IMR-90 (cell line): ENCODE data around the gene CCNL2. TPM values are rescaled to one million over a fixed set of nuclear protein-coding genes. Genes with fewer than 3 reads are reported as not detected.
"Not testable (repeated sequence)": the region's sequence is repeated elsewhere in the genome, so short reads cannot be mapped to it uniquely, and the experiment has no call there.

Experiments used
- ATAC-seq: fragments of 200-7000 bp; cut with Tn5 transposase; 2 replicates; pipeline ENCODE4 v1.9.1; 2020; ENCODE audit warnings: low read depth, mild to moderate bottlenecking, moderate library complexity
- BruUV-seq: library from RNA; stranded (reverse); fragments of 400-500 nt; replicated peaks from 2 replicates; lab custom pipeline; 2021; lab: Mats Ljungman, UMichigan
- CTCF ChIA-PET: fragments of 300-600 bp; formaldehyde crosslinking; extraction: SDS; loops from one replicate; lab custom pipeline; 2021; ENCODE audit warnings: antibody characterized with exemption; lab: Yijun Ruan, JAX
- POLR2A ChIA-PET: fragments of 300-600 bp; sonication (Branson Sonifier 250); formaldehyde crosslinking; loops from one replicate; lab custom pipeline; 2022; ENCODE audit warnings: antibody characterized with exemption; ENCODE audit not compliant: unreplicated experiment; lab: Charles Lee
- DNase-seq: peaks from one replicate; pipeline ENCODE4 v3.0.0; 2013
- H2AFZ ChIP-seq: replicated peaks from 2 replicates; pipeline ENCODE3; 2013; ENCODE audit warnings: low read length, mild to moderate bottlenecking; ENCODE audit not compliant: poor library complexity
- H2AK5ac ChIP-seq: 2 replicates; pipeline ENCODE4 v1.6.1; 2013; ENCODE audit warnings: low read depth, low read length, inconsistent platforms
- H2AK9ac ChIP-seq: replicated peaks from 2 replicates; pipeline ENCODE3; 2013; ENCODE audit warnings: mild to moderate bottlenecking, low read depth, low read length, moderate library complexity; ENCODE audit not compliant: poor library complexity
- H2BK120ac ChIP-seq: 2 replicates; pipeline ENCODE4 v1.6.1; 2013; ENCODE audit warnings: low read depth, low read length, inconsistent platforms
- H2BK15ac ChIP-seq: 3 replicates; pipeline ENCODE4 v1.6.1; 2013; ENCODE audit warnings: low read depth, low read length, inconsistent platforms
- H2BK20ac ChIP-seq: 2 replicates; pipeline ENCODE4 v1.6.1; 2013; ENCODE audit warnings: low read depth, mild to moderate bottlenecking, inconsistent platforms, low read length, moderate library complexity
- H2BK5ac ChIP-seq: 2 replicates; pipeline ENCODE4 v1.6.1; 2013; ENCODE audit warnings: mild to moderate bottlenecking, low read depth, low read length, inconsistent platforms; ENCODE audit not compliant: poor library complexity, severe bottlenecking
- H3K14ac ChIP-seq: replicated peaks from 2 replicates; pipeline ENCODE4 v1.6.1; 2013; ENCODE audit warnings: low read depth, low read length, inconsistent platforms
- H3K18ac ChIP-seq: 2 replicates; pipeline ENCODE4 v1.6.1; 2013; ENCODE audit warnings: low read depth, low read length, control low read depth
- H3K23ac ChIP-seq: 2 replicates; pipeline ENCODE4 v1.6.1; 2013; ENCODE audit warnings: low read depth, low read length, inconsistent platforms
- H3K27ac ChIP-seq: 2 replicates; pipeline ENCODE4 v1.5.1; 2013; ENCODE audit warnings: mild to moderate bottlenecking, control low read depth, low read length; ENCODE audit not compliant: insufficient read depth
- H3K27me3 ChIP-seq: 2 replicates; pipeline ENCODE4 v1.6.1; 2013; ENCODE audit warnings: low read length; ENCODE audit not compliant: control insufficient read depth, insufficient read depth
- H3K36me3 ChIP-seq: 2 replicates; pipeline ENCODE4 v1.6.1; 2013; ENCODE audit warnings: low read length, mixed read lengths; ENCODE audit not compliant: control insufficient read depth, insufficient read depth
- H3K4ac ChIP-seq: 2 replicates; pipeline ENCODE4 v1.6.1; 2013; ENCODE audit warnings: low read depth, low read length, inconsistent platforms
- H3K4me1 ChIP-seq: 2 replicates; pipeline ENCODE4 v1.6.1; 2013; ENCODE audit warnings: low read length, mixed read lengths; ENCODE audit not compliant: control insufficient read depth, insufficient read depth
- H3K4me2 ChIP-seq: 2 replicates; pipeline ENCODE4 v1.6.1; 2013; ENCODE audit warnings: low read depth, mild to moderate bottlenecking, control low read depth, low read length, moderate library complexity
- H3K4me3 ChIP-seq: 2 replicates; pipeline ENCODE4 v1.5.1; 2013; ENCODE audit warnings: low read depth, mild to moderate bottlenecking, control low read depth, low read length, moderate library complexity; ENCODE audit not compliant: insufficient read depth
- H3K56ac ChIP-seq: 2 replicates; pipeline ENCODE4 v1.6.1; 2013; ENCODE audit warnings: low read length, inconsistent platforms; ENCODE audit not compliant: insufficient read depth; ENCODE audit errors: extremely low read depth
- H3K79me1 ChIP-seq, 2 experiments: 2 replicates each; pipeline ENCODE4 v1.6.1; 2013; ENCODE audit warnings: low read length in 2 of 2, inconsistent platforms in 1 of 2, low read depth in 1 of 2
- H3K9ac ChIP-seq: 2 replicates; pipeline ENCODE4 v1.6.1; 2013; ENCODE audit warnings: low read depth, low read length, control low read depth
- H3K9me1 ChIP-seq: 2 replicates; pipeline ENCODE4 v1.6.1; 2013; ENCODE audit warnings: low read length, inconsistent platforms; ENCODE audit not compliant: insufficient read depth
- H3K9me3 ChIP-seq: 2 replicates; pipeline ENCODE4 v1.6.1; 2013; ENCODE audit warnings: low read length; ENCODE audit not compliant: control insufficient read depth, insufficient read depth
- H4K20me1 ChIP-seq: 2 replicates; pipeline ENCODE4 v1.6.1; 2013; ENCODE audit warnings: low read length, inconsistent platforms; ENCODE audit not compliant: insufficient read depth
- H4K5ac ChIP-seq: 2 replicates; pipeline ENCODE4 v1.6.1; 2013; ENCODE audit warnings: mild to moderate bottlenecking, low read depth, low read length, control low read depth
- H4K8ac ChIP-seq, 2 experiments: 2 replicates each; pipeline ENCODE4 v1.6.1; 2013; ENCODE audit warnings: low read depth in 2 of 2, low read length in 2 of 2, control low read depth in 1 of 2, inconsistent platforms in 1 of 2
- H4K91ac ChIP-seq: 2 replicates; pipeline ENCODE4 v1.6.1; 2013; ENCODE audit warnings: low read depth, low read length, inconsistent platforms; ENCODE audit not compliant: insufficient read depth
- WGBS, 2 experiments: methylation state at CpG; one replicate each; pipeline versions ENCODE4 v1.1.5 to v1.1.7; 2013; ENCODE audit warnings: missing lambda C conversion rate in 2 of 2; ENCODE audit not compliant: insufficient read length in 1 of 2; ENCODE audit errors: extremely low coverage in 2 of 2; 5-methylcytosine and 5-hydroxymethylcytosine counted together
- dilution Hi-C: fragments of 300-500 bp; cut with HindIII; formaldehyde crosslinking; loops from one replicate; pipeline ENCODE4 v1.14.3; 2018; ENCODE audit warnings: low sequenced_read_pairs; ENCODE audit not compliant: unreplicated experiment
- in situ Hi-C: fragments of 300-500 bp; cut with MboI; formaldehyde crosslinking; loops from 3 replicates; pipeline ENCODE4 v1.14.3; 2019; ENCODE audit warnings: low sequenced_read_pairs, inconsistent platforms, mixed read lengths
- intact Hi-C: fragments of 100-400 bp; cut with micrococcal nuclease; formaldehyde crosslinking; loops from 2 replicates; pipeline ENCODE4 v1.10.0; 2022
- polyA plus RNA-seq, 3 experiments: library from polyadenylated mRNA; depleted of rRNA; stranded (reverse); fragments of >200 nt; gene quantifications; 2 replicates each; pipeline ENCODE4 v1.2.3, GENCODE V29; 2012; ENCODE audit warnings: low replicate concordance in 1 of 3
- total RNA-seq: library from RNA; depleted of rRNA; stranded (reverse); fragments of >200 nt; gene quantifications from 2 replicates; pipeline ENCODE4 v1.2.3, GENCODE V29; 2012

Gene CCNL2
- total and polyA plus RNA-seq, 2 of the 4 experiments (the other 2 are of a cell fraction) = 53.9 to 239 TPM

DNA sequence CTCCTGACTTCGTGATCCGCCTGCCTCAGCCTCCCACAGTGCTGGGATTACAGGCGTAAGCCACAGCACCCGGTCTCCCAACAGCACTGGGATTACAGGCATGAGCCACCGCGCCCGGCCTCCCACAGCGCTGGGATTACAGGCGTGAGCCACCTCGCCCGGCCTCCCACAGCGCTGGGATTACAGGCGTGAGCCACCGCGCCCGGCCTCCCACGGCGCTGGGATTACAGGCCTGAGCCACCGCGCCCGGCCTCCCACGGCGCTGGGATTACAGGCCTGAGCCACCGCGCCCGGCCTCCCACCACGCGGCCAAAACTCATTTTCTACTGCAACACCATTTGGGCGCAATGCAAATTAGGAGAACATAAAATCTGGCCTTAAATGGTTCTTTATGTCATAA lies 13.8 kb downstream of the CCNL2 start:
- H2BK5ac ChIP-seq, H3K4me1 ChIP-seq, H2AFZ ChIP-seq, H3K56ac ChIP-seq, H3K23ac ChIP-seq, in situ Hi-C loops, H3K18ac ChIP-seq, H4K91ac ChIP-seq, dilution Hi-C loops, H3K4me2 ChIP-seq, H3K14ac ChIP-seq, H3K4ac ChIP-seq, POLR2A ChIA-PET, H2BK120ac ChIP-seq, CTCF ChIA-PET, H3K4me3 ChIP-seq, intact Hi-C loops, H4K5ac ChIP-seq, H3K27ac ChIP-seq, H2AK5ac ChIP-seq, H3K9me3 ChIP-seq, H2AK9ac ChIP-seq, ATAC-seq, H2BK15ac ChIP-seq, DNase-seq, H4K8ac ChIP-seq, H2BK20ac ChIP-seq, BruUV-seq, H3K9ac ChIP-seq, H3K9me1 ChIP-seq, H3K27me3 ChIP-seq: not testable (repeated sequence)
- H3K79me1 ChIP-seq = peaks cover 14 to 40% of the 10 kb centered on the region in 2 experiments; a peak in 3 of 4 replicates
- WGBS, 2 experiments = 95% methylated on average over 16 of the region's 29 CpGs; no CpG with 5 or more reads in 1 of the 2 experiments
- H3K36me3 ChIP-seq = peaks cover 52% of the 10 kb centered on the region
- peaks cover 13% of the 10 kb centered on the region for H4K20me1 ChIP-seq
